Liver (tissue), 9 donors: Measurements from ENCODE around the gene TTLL7. TPM values are rescaled to one million over a fixed set of nuclear protein-coding genes. Genes with fewer than 3 reads are reported as not detected.

ENCODE experiments used
- DNase-seq: peaks from one replicate; pipeline ENCODE4 v3.0.0-alpha.2; 2017; ENCODE audit warnings: low spot score
- H3K27ac ChIP-seq, 2 donors: one replicate each; pipeline ENCODE4 v1.7.0; 2013; ENCODE audit warnings: inconsistent platforms in 2 of 2, low read length in 2 of 2, control low read depth in 1 of 2, low read depth in 1 of 2, mild to moderate bottlenecking in 1 of 2
- H3K27me3 ChIP-seq, 4 donors: one replicate each; pipeline versions ENCODE4 v1.6.1 to v1.7.0; 2013; ENCODE audit warnings: low read length in 3 of 4, inconsistent platforms in 1 of 4, mild to moderate bottlenecking in 1 of 4, moderate library complexity in 1 of 4; ENCODE audit not compliant: control insufficient read depth in 4 of 4, insufficient read depth in 4 of 4
- H3K36me3 ChIP-seq, 4 donors: one replicate each; pipeline versions ENCODE4 v1.6.1 to v1.7.0; 2013; ENCODE audit warnings: low read length in 3 of 4, mild to moderate bottlenecking in 3 of 4, low read depth in 1 of 4, moderate library complexity in 1 of 4; ENCODE audit not compliant: control insufficient read depth in 4 of 4, insufficient read depth in 3 of 4
- H3K4me1 ChIP-seq, 4 donors: one replicate each; pipeline versions ENCODE4 v1.6.1 to v1.7.0; 2013; ENCODE audit warnings: low read length in 3 of 4, mild to moderate bottlenecking in 3 of 4, moderate library complexity in 1 of 4; ENCODE audit not compliant: control insufficient read depth in 4 of 4, insufficient read depth in 4 of 4
- H3K4me3 ChIP-seq, 3 donors: one replicate each; pipeline versions ENCODE4 v1.6.1 to v1.7.0; 2013; ENCODE audit warnings: low read length in 3 of 3, control low read depth in 1 of 3, low read depth in 1 of 3, mild to moderate bottlenecking in 1 of 3
- H3K9ac ChIP-seq, 2 donors: one replicate each; pipeline ENCODE4 v1.7.0; 2013; ENCODE audit warnings: low read length in 2 of 2, mild to moderate bottlenecking in 2 of 2, moderate library complexity in 2 of 2, control low read depth in 1 of 2, low read depth in 1 of 2
- H3K9me3 ChIP-seq, 4 donors: one replicate each; pipeline versions ENCODE4 v1.6.1 to v1.7.0; 2013; ENCODE audit warnings: low read length in 3 of 4; ENCODE audit not compliant: control insufficient read depth in 4 of 4
- ATF3 ChIP-seq: IDR thresholded peaks from 2 replicates; pipeline ENCODE4 v1.6.1; 2016; ENCODE audit warnings: antibody characterized with exemption
- FOXA1 ChIP-seq: IDR thresholded peaks from 2 replicates; pipeline ENCODE4 v1.6.1; 2016; ENCODE audit warnings: antibody characterized with exemption
- FOXA2 ChIP-seq: IDR thresholded peaks from 2 replicates; pipeline ENCODE4 v1.6.1; 2016; ENCODE audit warnings: antibody characterized with exemption
- GABPA ChIP-seq, 2 donors: IDR thresholded peaks in 1 of 2; conservative IDR thresholded peaks in 1 of 2; 2 replicates each; pipeline ENCODE4 v1.6.1; 2016; ENCODE audit warnings: antibody characterized with exemption in 2 of 2, mild to moderate bottlenecking in 1 of 2, moderate library complexity in 1 of 2
- HNF4A ChIP-seq, 2 donors: conservative IDR thresholded peaks; 2 replicates each; pipeline ENCODE4 v1.6.1; 2016; ENCODE audit warnings: antibody characterized with exemption in 2 of 2, mild to moderate bottlenecking in 2 of 2
- HNF4G ChIP-seq: IDR thresholded peaks from 2 replicates; pipeline ENCODE4 v1.6.1; 2016; ENCODE audit warnings: antibody characterized with exemption
- NR2F2 ChIP-seq: IDR thresholded peaks from 2 replicates; pipeline ENCODE4 v1.6.1; 2016; ENCODE audit warnings: antibody characterized with exemption
- RAD21 ChIP-seq, 2 donors: IDR thresholded peaks; 2 replicates each; pipeline ENCODE4 v1.6.1; 2016; ENCODE audit warnings: antibody characterized with exemption in 2 of 2, mild to moderate bottlenecking in 2 of 2
- REST ChIP-seq: IDR thresholded peaks from 2 replicates; pipeline ENCODE4 v1.6.1; 2016; ENCODE audit warnings: antibody characterized with exemption, mild to moderate bottlenecking
- RXRA ChIP-seq, 2 donors: IDR thresholded peaks; 2 replicates each; pipeline ENCODE4 v1.6.1; 2017 to 2018; ENCODE audit warnings: antibody characterized with exemption in 2 of 2, mild to moderate bottlenecking in 1 of 2
- SP1 ChIP-seq: IDR thresholded peaks from 2 replicates; pipeline ENCODE4 v1.6.1; 2018; ENCODE audit warnings: antibody characterized with exemption, mild to moderate bottlenecking
- TAF1 ChIP-seq: conservative IDR thresholded peaks from 2 replicates; pipeline ENCODE4 v1.6.1; 2016; ENCODE audit warnings: antibody characterized with exemption, mild to moderate bottlenecking
- YY1 ChIP-seq: IDR thresholded peaks from 2 replicates; pipeline ENCODE4 v1.6.1; 2016; ENCODE audit warnings: antibody characterized with exemption, mild to moderate bottlenecking
- WGBS: extraction: QIAGEN DNeasy Blood & Tissue Kit; methylation state at CpG from one replicate; pipeline ENCODE4 v1.1.7; 2013; 5-methylcytosine and 5-hydroxymethylcytosine counted together
- polyA plus RNA-seq, 2 donors: library from polyadenylated mRNA; stranded (reverse) in 1 of 2; unstranded in 1 of 2; fragments of 200-250 nt in 1 of 2; fragments of >200 nt in 1 of 2; fragmentation: Nextera tagmentation in 1 of 2; extraction: Ambion mirVana in 1 of 2; gene quantifications; one replicate each; pipeline versions ENCODE4 v1.2.1 to v1.2.3, GENCODE V29; 2013 to 2015
- total RNA-seq, 2 donors: library from RNA; depleted of rRNA; stranded (reverse); fragments of >200 nt; gene quantifications; one replicate each; pipeline ENCODE4 v1.2.3, GENCODE V29; 2014
- TF ChIP-seq, protein P1 (sequence below): IDR thresholded peaks from 2 replicates; pipeline ENCODE4 v1.6.1; 2016; ENCODE audit warnings: antibody characterized with exemption
- TF ChIP-seq, protein P2 (sequence below): fragments of 150-350 bp; IDR thresholded peaks from 2 replicates; pipeline ENCODE4 v1.5.1; 2017; ENCODE audit warnings: improper control_type of control experiment, low read depth, low read length; ENCODE audit not compliant: missing input control
- donor health status: healthy.
- donor health status: healthy.
- donor health status: healthy.
- donor health status: healthy.
- donor health status: healthy.

Gene TTLL7
- total and polyA plus RNA-seq, 4 donors = 1.1 to 6.0 (median 1.9) TPM

DNA sequence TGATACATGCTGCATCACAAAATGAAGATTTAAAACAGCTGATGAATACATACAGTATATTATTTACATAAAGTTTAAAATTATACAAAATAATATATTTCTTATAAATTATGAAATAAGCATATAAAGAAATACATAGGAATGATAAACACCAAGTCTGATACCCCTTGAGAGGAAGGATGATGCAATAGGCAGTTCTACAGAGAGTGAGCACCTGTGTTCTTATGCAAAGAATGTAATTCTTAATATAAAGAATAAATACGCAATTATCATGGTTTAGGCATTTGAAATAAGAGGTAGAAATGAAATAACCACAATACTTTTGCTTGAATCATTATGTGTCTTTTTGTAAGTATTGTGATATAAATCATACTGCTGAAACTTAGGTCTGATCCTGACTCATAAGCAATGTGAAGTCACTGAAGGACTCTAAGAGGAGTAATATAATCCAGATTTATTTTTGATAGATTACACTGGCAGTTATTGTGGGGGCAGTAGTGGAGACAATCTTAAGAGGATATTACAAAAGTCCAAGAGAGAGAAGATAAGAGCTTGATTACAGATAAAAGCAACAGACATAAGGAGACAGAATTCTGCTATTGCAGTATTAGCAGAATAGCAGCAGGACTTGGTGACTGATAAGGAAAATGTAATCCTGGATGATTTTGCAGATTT lies 39.0 kb downstream of the TTLL7 start:
- DNase-seq = no peak
- H3K4me1 ChIP-seq = no peaks in the 10 kb centered on the region

GRCh38 chr1:83958704-83959103 lies 40.2 kb downstream of the TTLL7 start:
- Histone ChIP-seq H3K27ac (no peak overlapping the region), H3K9ac (no peak overlapping the region), H3K9me3 (no peaks in the 10 kb centered on the region), H3K27me3 (no peaks in the 10 kb centered on the region), H3K4me1 (no peaks in the 10 kb centered on the region), H3K4me3 (no peak overlapping the region), H3K36me3 (no peaks in the 10 kb centered on the region)
- no peak for DNase-seq
- TF ChIP-seq FOXA2 = no peak
- TF ChIP-seq NR2F2 = no peak
- no peak for TF ChIP-seq GABPA (IDR thresholded peaks at IDR 0.05 in 1 of 2, conservative IDR thresholded peaks at IDR 0.05 in 1 of 2)
- TF ChIP-seq SP1 = no peak
- TF ChIP-seq TAF1 = no peak
- TF ChIP-seq REST = no peak
- no peak for TF ChIP-seq RAD21 (IDR thresholded peaks at IDR 0.05)
- no peak for TF ChIP-seq HNF4G
- TF ChIP-seq, protein P1, sequence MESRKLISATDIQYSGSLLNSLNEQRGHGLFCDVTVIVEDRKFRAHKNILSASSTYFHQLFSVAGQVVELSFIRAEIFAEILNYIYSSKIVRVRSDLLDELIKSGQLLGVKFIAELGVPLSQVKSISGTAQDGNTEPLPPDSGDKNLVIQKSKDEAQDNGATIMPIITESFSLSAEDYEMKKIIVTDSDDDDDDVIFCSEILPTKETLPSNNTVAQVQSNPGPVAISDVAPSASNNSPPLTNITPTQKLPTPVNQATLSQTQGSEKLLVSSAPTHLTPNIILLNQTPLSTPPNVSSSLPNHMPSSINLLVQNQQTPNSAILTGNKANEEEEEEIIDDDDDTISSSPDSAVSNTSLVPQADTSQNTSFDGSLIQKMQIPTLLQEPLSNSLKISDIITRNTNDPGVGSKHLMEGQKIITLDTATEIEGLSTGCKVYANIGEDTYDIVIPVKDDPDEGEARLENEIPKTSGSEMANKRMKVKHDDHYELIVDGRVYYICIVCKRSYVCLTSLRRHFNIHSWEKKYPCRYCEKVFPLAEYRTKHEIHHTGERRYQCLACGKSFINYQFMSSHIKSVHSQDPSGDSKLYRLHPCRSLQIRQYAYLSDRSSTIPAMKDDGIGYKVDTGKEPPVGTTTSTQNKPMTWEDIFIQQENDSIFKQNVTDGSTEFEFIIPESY = no peak
- TF ChIP-seq FOXA1 = no peak
- no peak for TF ChIP-seq HNF4A (conservative IDR thresholded peaks at IDR 0.05)

More for the DNA sequence above, 39.0 kb downstream of the TTLL7 start:
- no peaks in the 10 kb centered on the region for H3K36me3 ChIP-seq
- TF ChIP-seq RXRA (IDR thresholded peaks at IDR 0.05) = no peak
- TF ChIP-seq TAF1 = no peak
- no peak for TF ChIP-seq ATF3
- no peak for TF ChIP-seq REST
- no peak for TF ChIP-seq HNF4A (conservative IDR thresholded peaks at IDR 0.05)
- no peak for TF ChIP-seq YY1
- TF ChIP-seq, protein P2, sequence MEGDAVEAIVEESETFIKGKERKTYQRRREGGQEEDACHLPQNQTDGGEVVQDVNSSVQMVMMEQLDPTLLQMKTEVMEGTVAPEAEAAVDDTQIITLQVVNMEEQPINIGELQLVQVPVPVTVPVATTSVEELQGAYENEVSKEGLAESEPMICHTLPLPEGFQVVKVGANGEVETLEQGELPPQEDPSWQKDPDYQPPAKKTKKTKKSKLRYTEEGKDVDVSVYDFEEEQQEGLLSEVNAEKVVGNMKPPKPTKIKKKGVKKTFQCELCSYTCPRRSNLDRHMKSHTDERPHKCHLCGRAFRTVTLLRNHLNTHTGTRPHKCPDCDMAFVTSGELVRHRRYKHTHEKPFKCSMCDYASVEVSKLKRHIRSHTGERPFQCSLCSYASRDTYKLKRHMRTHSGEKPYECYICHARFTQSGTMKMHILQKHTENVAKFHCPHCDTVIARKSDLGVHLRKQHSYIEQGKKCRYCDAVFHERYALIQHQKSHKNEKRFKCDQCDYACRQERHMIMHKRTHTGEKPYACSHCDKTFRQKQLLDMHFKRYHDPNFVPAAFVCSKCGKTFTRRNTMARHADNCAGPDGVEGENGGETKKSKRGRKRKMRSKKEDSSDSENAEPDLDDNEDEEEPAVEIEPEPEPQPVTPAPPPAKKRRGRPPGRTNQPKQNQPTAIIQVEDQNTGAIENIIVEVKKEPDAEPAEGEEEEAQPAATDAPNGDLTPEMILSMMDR = no peak
- H3K9me3 ChIP-seq = no peaks in the 10 kb centered on the region
- no peak overlapping the region for H3K4me3 ChIP-seq
- no peak overlapping the region for H3K27ac ChIP-seq
- no peaks in the 10 kb centered on the region for H3K27me3 ChIP-seq
- H3K9ac ChIP-seq = no peak overlapping the region
- WGBS = 98% methylated on average over 1 of the region's 1 CpG
